OCI-LY7 (cell line): ENCODE data around the gene CTDSP1. TPM values are rescaled to one million over a fixed set of nuclear protein-coding genes. Genes with fewer than 3 reads are reported as not detected.
A peak's percentile ranks its signal among the peaks of the same experiment; 100 is the strongest.

Experiments
- Bru-seq: library from RNA; stranded (reverse); fragments of 400-500 nt; gene quantifications from one replicate; lab custom pipeline; 2021; lab: Mats Ljungman, UMichigan
- BruChase-seq, 2 experiments: library from RNA; stranded (reverse); fragments of 400-500 nt; gene quantifications; one replicate each; lab custom pipeline; 2021; lab: Mats Ljungman, UMichigan
- BruUV-seq: library from RNA; stranded (reverse); fragments of 400-500 nt; replicated peaks from 2 replicates; lab custom pipeline; 2021; lab: Mats Ljungman, UMichigan
- CTCF ChIA-PET: fragments of 300-600 bp; sonication (Branson Sonifier 250); formaldehyde crosslinking; loops from one replicate; lab custom pipeline; 2022; ENCODE audit warnings: antibody characterized with exemption; ENCODE audit not compliant: unreplicated experiment; lab: Charles Lee
- POLR2A ChIA-PET: fragments of 300-600 bp; sonication (Branson Sonifier 250); formaldehyde crosslinking; loops from one replicate; lab custom pipeline; 2022; ENCODE audit warnings: antibody characterized with exemption; lab: Charles Lee
- DNase-seq: peaks from one replicate; pipeline ENCODE4 v3.0.0-alpha.2; 2015; ENCODE audit warnings: low spot score
- H2AFZ ChIP-seq: fragments of 200-600 bp; sonication (generic), shearing (Covaris generic); 2 replicates; pipeline ENCODE4 v1.6.1; 2014; ENCODE audit warnings: mild to moderate bottlenecking, antibody characterized with exemption, low read length, moderate library complexity
- H3K27ac ChIP-seq: fragments of 200-600 bp; sonication (generic); 2 replicates; pipeline ENCODE4 v1.5.1; 2014; ENCODE audit warnings: mixed run types, low read depth, mild to moderate bottlenecking, moderate library complexity, low read length, inconsistent platforms; ENCODE audit not compliant: poor library complexity, severe bottlenecking
- H3K36me3 ChIP-seq: fragments of 200-600 bp; sonication (generic); 2 replicates; pipeline ENCODE4 v1.6.1; 2014; ENCODE audit warnings: mild to moderate bottlenecking, antibody characterized with exemption, low read length, moderate library complexity, mixed read lengths; ENCODE audit not compliant: insufficient read depth
- H3K4me1 ChIP-seq: fragments of 200-600 bp; sonication (generic); 2 replicates; pipeline ENCODE4 v1.5.1; 2014; ENCODE audit warnings: mild to moderate bottlenecking, low read length; ENCODE audit not compliant: insufficient read depth, poor library complexity, severe bottlenecking
- H3K4me2 ChIP-seq: fragments of 200-600 bp; sonication (generic); 2 replicates; pipeline ENCODE4 v1.6.1; 2014; ENCODE audit warnings: mild to moderate bottlenecking, low read length
- H3K4me3 ChIP-seq: fragments of 200-600 bp; sonication (generic); 2 replicates; pipeline ENCODE4 v1.5.1; 2014; ENCODE audit warnings: mild to moderate bottlenecking, low read depth, low read length; ENCODE audit not compliant: poor library complexity, severe bottlenecking
- H3K79me2 ChIP-seq: fragments of 200-600 bp; sonication (generic); 2 replicates; pipeline ENCODE4 v1.6.1; 2016; ENCODE audit warnings: low read depth, mild to moderate bottlenecking, low read length, moderate library complexity, mixed read lengths; ENCODE audit not compliant: insufficient read depth
- H3K9me2 ChIP-seq: fragments of 200-600 bp; sonication (generic); 2 replicates; pipeline ENCODE4 v1.6.1; 2016; ENCODE audit warnings: mild to moderate bottlenecking, low read length, mixed read lengths; ENCODE audit not compliant: insufficient read depth
- H3K9me3 ChIP-seq: fragments of 200-600 bp; sonication (generic); 2 replicates; pipeline ENCODE4 v1.6.1; 2014; ENCODE audit warnings: mild to moderate bottlenecking, mixed run types, low read length, mixed read lengths
- H4K20me1 ChIP-seq: fragments of 200-600 bp; sonication (generic); 2 replicates; pipeline ENCODE4 v1.6.1; 2014; ENCODE audit warnings: mild to moderate bottlenecking, antibody characterized with exemption, low read length, moderate library complexity, mixed read lengths; ENCODE audit not compliant: insufficient read depth
- CTCF ChIP-seq: fragments of 200-600 bp; sonication (generic); conservative IDR thresholded peaks from 2 replicates; pipeline ENCODE4 v1.5.1; 2014; ENCODE audit warnings: mild to moderate bottlenecking, antibody characterized with exemption, low read length, moderate library complexity, mixed read lengths
- EZH2phosphoT487 ChIP-seq: fragments of 200-600 bp; sonication (generic); IDR thresholded peaks from 2 replicates; pipeline ENCODE4 v1.6.1; 2018; ENCODE audit warnings: low read depth, borderline replicate concordance, mild to moderate bottlenecking, mixed run types, antibody characterized with exemption, low read length, moderate library complexity, mixed read lengths
- intact Hi-C: fragments of 100-400 bp; cut with micrococcal nuclease; formaldehyde crosslinking; loops from one replicate; pipeline ENCODE4 v1.10.0; 2022; ENCODE audit not compliant: unreplicated experiment
- long read RNA-seq: library from polyadenylated mRNA; stranded (forward); transcript quantifications from one replicate; pipeline ENCODE4 v2.0.0, GENCODE V29; 2022
- total RNA-seq, 2 experiments: library from RNA; depleted of rRNA in 1 of 2; stranded (reverse); fragments of >200 nt in 1 of 2; shearing (Covaris generic) in 1 of 2; gene quantifications; 2 replicates each; pipeline ENCODE4 v1.2.3, GENCODE V29; 2014 to 2022

The CTDSP1 gene
- total RNA-seq (2014; rRNA removed; shearing (Covaris generic)) (74.0 and 95.3 TPM in 2 replicates), total RNA-seq (2022) (140 and 152 TPM in 2 replicates), Bru-seq, nascent RNA (percentile 73 among the genes with signal in this experiment), BruChase-seq, experiment 1, labeled RNA remaining after a 6-hour chase (percentile 85 among the genes with signal in this experiment), BruChase-seq, experiment 2, labeled RNA remaining after a 2-hour chase (percentile 87 among the genes with signal in this experiment)
- long read RNA-seq, partial matches to known transcripts = 19 of 94 reads
- long read RNA-seq, other reads (novel, unspliced or antisense) = 73 of 94 reads

GRCh38 chr2:218399391-218400166 lies at the start of gene CTDSP1:
TSS of gene CTDSP1 (plus strand) at chr2:218399868. CDS start at chr2:218400091, 223 bp downstream.
- H4K20me1 ChIP-seq = no peaks in the 10 kb centered on the region
- peaks cover 62% of the 10 kb centered on the region for H3K4me1 ChIP-seq
- intact Hi-C loops = loop anchor here (1.0 to 5.0 kb wide), 4 partner anchors 42 to 493 kb away; partner anchors contain the start of gene CATIP
- peak within 1 kb of the TSS; percentile 79 for H3K4me2 ChIP-seq
- TF ChIP-seq CTCF (no peak), EZH2phosphoT487 (no peak)
- peaks cover 19% of the 10 kb centered on the region for H3K79me2 ChIP-seq
- CTCF ChIA-PET = interaction anchor here (0.6 to 1.1 kb wide), 4 partner anchors 104 to 498 kb away, joined by 3 to 7 read pairs (median 3); partner anchors contain the start of gene PNKD
- no peaks in the 10 kb centered on the region for H3K9me2 ChIP-seq
- H3K36me3 ChIP-seq = peaks cover 34% of the 10 kb centered on the region
- H3K4me3 ChIP-seq = peak within 1 kb of the TSS; percentile 88
- H2AFZ ChIP-seq = peak within 1 kb of the TSS; percentile 3; the same call in 1 of the 2 replicates
- POLR2A ChIA-PET = interaction anchor here (0.6 to 1.8 kb wide), 5 partner anchors 43 to 113 kb away, joined by 3 to 8 read pairs (median 3); no protein-coding TSS in a partner anchor
- peak within 1 kb of the TSS; percentile 87 for H3K27ac ChIP-seq
- BruUV-seq = no TSS peak
- H3K9me3 ChIP-seq = no peaks in the 10 kb centered on the region
- peak; percentile 98 for DNase-seq

DNA sequence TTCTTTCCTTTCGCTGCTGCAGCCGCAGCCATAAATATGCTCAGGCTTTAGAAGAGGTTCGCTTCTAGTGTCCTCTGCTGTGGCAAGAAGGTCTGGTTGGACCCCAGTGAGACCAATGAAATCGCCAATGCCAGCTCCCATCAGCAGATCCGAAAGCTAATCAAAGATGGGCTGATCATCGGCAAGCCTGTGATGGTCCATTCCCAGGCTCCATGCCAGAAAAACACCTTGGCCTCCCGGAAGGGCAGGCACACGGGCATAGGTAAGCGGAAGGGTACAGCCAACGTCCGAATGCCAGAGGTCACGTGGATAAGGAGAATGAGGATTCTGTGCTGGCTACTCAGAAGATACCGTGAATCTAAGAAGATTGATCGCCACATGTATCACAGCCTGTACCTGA lies 45.6 kb upstream of the CTDSP1 start:
- BruUV-seq = no TSS peak
- Histone ChIP-seq H3K4me3 (no peak overlapping the region), H3K36me3 (no peaks in the 10 kb centered on the region), H3K9me3 (peaks cover 23% of the 10 kb centered on the region), H3K4me2 (no peak overlapping the region), H3K27ac (no peak overlapping the region), H3K4me1 (peaks cover 12% of the 10 kb centered on the region), H4K20me1 (no peaks in the 10 kb centered on the region), H3K9me2 (no peaks in the 10 kb centered on the region), H2AFZ (no peak overlapping the region), H3K79me2 (no peaks in the 10 kb centered on the region)
- ChIA-PET CTCF (no interaction called here), POLR2A (no interaction called here)
- no peak for TF ChIP-seq CTCF
- no peak for TF ChIP-seq EZH2phosphoT487
- intact Hi-C loops = no loop called here
- DNase-seq = no peak
